IMR-90 (cell line): ENCODE data around the gene ACYP2.

Source experiments
- MAZ ChIP-seq: IDR thresholded peaks from 2 replicates; pipeline ENCODE4 v1.6.1; 2012; ENCODE audit warnings: low read depth, mild to moderate bottlenecking, low read length, improper control_type of control experiment, moderate library complexity, borderline replicate concordance
- POLR2A ChIP-seq: IDR thresholded peaks from 2 replicates; pipeline ENCODE4 v1.6.1; 2012; ENCODE audit warnings: mild to moderate bottlenecking, low read depth, low read length
- RCOR1 ChIP-seq: IDR thresholded peaks from 2 replicates; pipeline ENCODE4 v1.6.1; 2012; ENCODE audit warnings: mild to moderate bottlenecking, low read length, improper control_type of control experiment; ENCODE audit not compliant: insufficient replicate concordance
- RFX5 ChIP-seq: IDR thresholded peaks from 2 replicates; pipeline ENCODE4 v1.8.0; 2012; ENCODE audit warnings: low read depth, mild to moderate bottlenecking, low read length, moderate library complexity
- SMC3 ChIP-seq: fragments of 150-350 bp; IDR thresholded peaks from 2 replicates; pipeline ENCODE4 v1.6.1; 2016; ENCODE audit warnings: low read depth, mild to moderate bottlenecking, antibody characterized with exemption, low read length, moderate library complexity
- TF ChIP-seq, protein P1 (sequence below): conservative IDR thresholded peaks from 2 replicates; pipeline ENCODE4 v1.5.1; 2012; ENCODE audit warnings: mild to moderate bottlenecking, low read depth, low read length, improper control_type of control experiment

DNA sequence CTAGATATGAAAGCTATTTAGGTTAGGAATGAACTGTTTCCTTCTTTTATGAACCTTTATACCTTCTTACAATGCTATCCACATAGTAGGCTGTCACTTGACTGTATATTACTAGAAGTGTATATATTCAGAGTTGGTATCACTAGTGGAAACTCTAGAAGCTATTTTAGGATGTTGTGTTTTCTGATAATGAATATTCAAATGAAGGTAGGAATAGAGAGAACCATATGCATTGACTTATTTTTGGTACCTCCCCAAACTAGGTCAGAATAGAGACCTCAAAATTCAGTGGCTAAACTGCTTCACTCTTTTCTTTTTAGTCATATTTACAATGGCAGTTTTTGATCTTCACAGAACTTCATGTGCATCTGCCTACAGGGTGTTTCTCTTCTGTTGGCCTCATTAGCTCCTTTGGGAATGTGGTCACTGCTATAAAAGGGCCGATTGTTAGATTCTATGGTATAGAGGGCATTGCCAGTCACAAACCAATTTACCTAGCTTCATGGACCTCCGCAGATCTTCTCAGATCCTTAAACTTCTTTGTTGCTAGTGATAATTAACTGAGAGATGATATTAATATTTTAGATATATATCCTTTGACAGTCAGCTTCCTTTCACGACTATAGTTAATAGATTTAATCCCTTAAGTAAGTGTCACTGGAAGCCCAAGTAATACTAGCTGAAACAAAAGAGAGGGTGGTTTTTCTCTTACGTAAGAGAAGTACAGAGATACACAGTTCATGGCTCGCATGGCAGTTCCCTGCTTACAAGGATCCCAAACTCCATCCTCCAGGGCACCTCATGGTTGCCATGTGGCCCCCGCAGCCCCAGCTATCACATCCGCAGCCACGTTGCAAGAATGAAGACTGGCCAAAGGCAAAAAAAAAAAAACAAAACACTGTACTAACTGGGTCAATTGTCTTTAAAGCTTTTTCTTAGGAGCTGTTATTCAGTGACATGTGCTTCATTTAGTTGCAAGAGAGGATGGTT is 79.6 kb downstream of the ACYP2 start:
- TF ChIP-seq, protein P1, sequence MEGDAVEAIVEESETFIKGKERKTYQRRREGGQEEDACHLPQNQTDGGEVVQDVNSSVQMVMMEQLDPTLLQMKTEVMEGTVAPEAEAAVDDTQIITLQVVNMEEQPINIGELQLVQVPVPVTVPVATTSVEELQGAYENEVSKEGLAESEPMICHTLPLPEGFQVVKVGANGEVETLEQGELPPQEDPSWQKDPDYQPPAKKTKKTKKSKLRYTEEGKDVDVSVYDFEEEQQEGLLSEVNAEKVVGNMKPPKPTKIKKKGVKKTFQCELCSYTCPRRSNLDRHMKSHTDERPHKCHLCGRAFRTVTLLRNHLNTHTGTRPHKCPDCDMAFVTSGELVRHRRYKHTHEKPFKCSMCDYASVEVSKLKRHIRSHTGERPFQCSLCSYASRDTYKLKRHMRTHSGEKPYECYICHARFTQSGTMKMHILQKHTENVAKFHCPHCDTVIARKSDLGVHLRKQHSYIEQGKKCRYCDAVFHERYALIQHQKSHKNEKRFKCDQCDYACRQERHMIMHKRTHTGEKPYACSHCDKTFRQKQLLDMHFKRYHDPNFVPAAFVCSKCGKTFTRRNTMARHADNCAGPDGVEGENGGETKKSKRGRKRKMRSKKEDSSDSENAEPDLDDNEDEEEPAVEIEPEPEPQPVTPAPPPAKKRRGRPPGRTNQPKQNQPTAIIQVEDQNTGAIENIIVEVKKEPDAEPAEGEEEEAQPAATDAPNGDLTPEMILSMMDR = no peak
- TF ChIP-seq POLR2A (no peak), MAZ (no peak), RCOR1 (no peak), SMC3 (no peak), RFX5 (no peak)
